ENCODE data around the gene PSMB11.

Gene PSMB11

DNA sequence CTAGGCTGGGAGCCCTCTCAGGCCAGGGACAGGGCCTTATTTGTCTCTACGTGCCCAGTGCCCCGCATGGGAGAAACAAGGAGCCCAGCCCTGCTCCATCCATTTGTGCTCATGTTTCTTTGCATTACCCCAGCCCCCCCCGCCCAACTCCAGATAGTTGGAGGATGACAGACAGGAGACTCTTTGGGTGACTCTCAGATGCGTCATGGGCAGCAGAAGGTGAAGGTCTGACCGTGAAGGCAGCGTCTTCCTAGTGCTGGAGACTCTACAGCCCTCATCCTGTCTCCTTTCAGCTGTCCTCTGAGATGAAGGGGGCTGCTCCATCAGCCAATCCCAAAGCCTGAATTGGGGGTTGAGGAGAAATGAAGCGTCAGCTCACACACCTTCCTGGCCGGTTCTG lies 283 bp upstream of the PSMB11 start:
- Histone ChIP-seq H3K27me3 (no peaks in the 10 kb centered on the region), H3K36me3 (no peaks in the 10 kb centered on the region), H3K27ac (no peak overlapping the region), H3K9me3 (no peaks in the 10 kb centered on the region), H3K4me1 (ENCODE audit: control insufficient read depth in 1 of 2, insufficient read depth in 1 of 2, low read depth in 1 of 2, low read length in 1 of 2) (no peaks in the 10 kb centered on the region), H3K4me3 (ENCODE audit: low read depth in 1 of 2, low read length in 1 of 2) (no peak overlapping the region)
- TF ChIP-seq, protein P1, sequence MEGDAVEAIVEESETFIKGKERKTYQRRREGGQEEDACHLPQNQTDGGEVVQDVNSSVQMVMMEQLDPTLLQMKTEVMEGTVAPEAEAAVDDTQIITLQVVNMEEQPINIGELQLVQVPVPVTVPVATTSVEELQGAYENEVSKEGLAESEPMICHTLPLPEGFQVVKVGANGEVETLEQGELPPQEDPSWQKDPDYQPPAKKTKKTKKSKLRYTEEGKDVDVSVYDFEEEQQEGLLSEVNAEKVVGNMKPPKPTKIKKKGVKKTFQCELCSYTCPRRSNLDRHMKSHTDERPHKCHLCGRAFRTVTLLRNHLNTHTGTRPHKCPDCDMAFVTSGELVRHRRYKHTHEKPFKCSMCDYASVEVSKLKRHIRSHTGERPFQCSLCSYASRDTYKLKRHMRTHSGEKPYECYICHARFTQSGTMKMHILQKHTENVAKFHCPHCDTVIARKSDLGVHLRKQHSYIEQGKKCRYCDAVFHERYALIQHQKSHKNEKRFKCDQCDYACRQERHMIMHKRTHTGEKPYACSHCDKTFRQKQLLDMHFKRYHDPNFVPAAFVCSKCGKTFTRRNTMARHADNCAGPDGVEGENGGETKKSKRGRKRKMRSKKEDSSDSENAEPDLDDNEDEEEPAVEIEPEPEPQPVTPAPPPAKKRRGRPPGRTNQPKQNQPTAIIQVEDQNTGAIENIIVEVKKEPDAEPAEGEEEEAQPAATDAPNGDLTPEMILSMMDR (IDR thresholded peaks at IDR 0.05) = no peak

DNA sequence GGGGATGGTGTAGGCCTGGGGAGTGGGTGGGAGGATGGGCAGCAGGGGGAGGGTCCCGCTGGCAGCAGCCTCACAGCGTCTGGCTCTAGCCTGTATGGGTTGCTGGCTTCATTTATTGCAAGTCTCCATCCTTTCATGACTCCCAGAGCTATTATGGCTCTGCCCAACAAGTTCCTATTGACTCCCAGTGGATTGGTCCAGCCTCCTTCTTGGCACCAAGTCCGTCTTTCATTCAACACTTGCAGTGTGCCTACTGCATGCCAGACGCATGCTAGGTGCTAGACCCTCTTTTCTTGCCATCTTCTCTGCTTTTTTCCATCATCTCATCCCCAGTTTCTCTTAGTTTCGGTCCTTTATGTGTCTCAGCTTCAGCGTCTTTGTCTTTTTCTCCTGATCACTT lies 1.1 kb downstream of the PSMB11 start:
- no peak overlapping the region for H3K4me3 ChIP-seq (ENCODE audit: low read depth in 1 of 2, low read length in 1 of 2)
- H3K36me3 ChIP-seq = no peaks in the 10 kb centered on the region

DNA sequence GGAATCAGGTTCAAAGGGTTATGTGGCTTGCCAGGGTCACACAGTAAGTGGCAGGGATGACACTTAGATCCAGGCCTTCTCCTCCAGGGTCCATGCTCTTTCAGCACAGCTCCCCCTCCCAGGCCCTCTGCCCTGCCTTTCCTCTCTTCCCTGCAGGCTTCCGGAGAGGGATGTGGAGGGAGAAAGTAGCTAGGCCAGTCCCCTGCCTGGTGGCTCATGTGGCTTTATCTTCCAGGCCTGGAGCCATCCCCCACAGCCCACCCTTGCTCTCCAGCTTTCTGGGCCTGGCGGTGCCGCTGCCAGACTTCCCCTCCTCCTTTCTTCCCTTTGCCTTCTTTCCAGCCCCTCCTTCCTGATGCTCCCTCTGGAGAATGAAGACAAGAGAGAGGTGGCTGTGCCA lies 1.7 kb downstream of the PSMB11 start:
- Histone ChIP-seq H3K27ac (no peak overlapping the region), H3K4me1 (ENCODE audit: control insufficient read depth in 1 of 2, insufficient read depth in 1 of 2, low read depth in 1 of 2, low read length in 1 of 2) (no peaks in the 10 kb centered on the region), H3K4me3 (ENCODE audit: low read depth in 1 of 2, low read length in 1 of 2) (no peak overlapping the region), H3K9me3 (no peaks in the 10 kb centered on the region), H3K36me3 (no peaks in the 10 kb centered on the region), H3K27me3 (peaks cover 6% of the 10 kb centered on the region)
- TF ChIP-seq, protein P1 (IDR thresholded peaks at IDR 0.05) = no peak

More for the DNA sequence above, 1.1 kb downstream of the PSMB11 start:
- no peaks in the 10 kb centered on the region for H3K4me1 ChIP-seq (ENCODE audit: control insufficient read depth in 1 of 2, insufficient read depth in 1 of 2, low read depth in 1 of 2, low read length in 1 of 2)
- H3K9me3 ChIP-seq = no peaks in the 10 kb centered on the region
- H3K27me3 ChIP-seq = peaks cover 6% of the 10 kb centered on the region
- TF ChIP-seq, protein P1 (IDR thresholded peaks at IDR 0.05) = no peak
- H3K27ac ChIP-seq = no peak overlapping the region

DNA sequence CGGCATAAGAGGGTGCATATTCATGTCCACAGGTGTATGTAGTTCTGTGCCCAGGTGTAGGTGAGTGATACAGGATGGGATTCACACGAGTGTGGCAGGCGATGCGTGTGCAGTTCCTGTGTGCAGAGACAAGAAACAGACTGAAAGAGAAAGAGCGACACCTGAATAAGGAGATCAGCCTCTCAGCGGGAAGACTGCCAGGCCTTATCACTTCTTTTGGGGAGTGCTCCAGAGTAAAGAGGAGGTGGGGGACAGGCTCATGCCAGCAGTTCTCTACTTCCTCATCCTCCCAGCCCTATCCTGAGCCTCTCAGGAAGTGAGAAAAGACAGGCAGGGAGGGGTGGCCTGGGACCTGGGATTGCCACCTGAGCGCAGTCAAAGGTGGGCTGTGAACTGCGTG lies 2.8 kb downstream of the PSMB11 start:
- TF ChIP-seq, protein P1 (IDR thresholded peaks at IDR 0.05) = no peak
- Histone ChIP-seq H3K27me3 (peaks cover 6% of the 10 kb centered on the region), H3K9me3 (no peaks in the 10 kb centered on the region), H3K4me1 (ENCODE audit: control insufficient read depth in 1 of 2, insufficient read depth in 1 of 2, low read depth in 1 of 2, low read length in 1 of 2) (no peaks in the 10 kb centered on the region), H3K27ac (no peak overlapping the region), H3K36me3 (no peaks in the 10 kb centered on the region), H3K4me3 (ENCODE audit: low read depth in 1 of 2, low read length in 1 of 2) (no peak overlapping the region)

DNA sequence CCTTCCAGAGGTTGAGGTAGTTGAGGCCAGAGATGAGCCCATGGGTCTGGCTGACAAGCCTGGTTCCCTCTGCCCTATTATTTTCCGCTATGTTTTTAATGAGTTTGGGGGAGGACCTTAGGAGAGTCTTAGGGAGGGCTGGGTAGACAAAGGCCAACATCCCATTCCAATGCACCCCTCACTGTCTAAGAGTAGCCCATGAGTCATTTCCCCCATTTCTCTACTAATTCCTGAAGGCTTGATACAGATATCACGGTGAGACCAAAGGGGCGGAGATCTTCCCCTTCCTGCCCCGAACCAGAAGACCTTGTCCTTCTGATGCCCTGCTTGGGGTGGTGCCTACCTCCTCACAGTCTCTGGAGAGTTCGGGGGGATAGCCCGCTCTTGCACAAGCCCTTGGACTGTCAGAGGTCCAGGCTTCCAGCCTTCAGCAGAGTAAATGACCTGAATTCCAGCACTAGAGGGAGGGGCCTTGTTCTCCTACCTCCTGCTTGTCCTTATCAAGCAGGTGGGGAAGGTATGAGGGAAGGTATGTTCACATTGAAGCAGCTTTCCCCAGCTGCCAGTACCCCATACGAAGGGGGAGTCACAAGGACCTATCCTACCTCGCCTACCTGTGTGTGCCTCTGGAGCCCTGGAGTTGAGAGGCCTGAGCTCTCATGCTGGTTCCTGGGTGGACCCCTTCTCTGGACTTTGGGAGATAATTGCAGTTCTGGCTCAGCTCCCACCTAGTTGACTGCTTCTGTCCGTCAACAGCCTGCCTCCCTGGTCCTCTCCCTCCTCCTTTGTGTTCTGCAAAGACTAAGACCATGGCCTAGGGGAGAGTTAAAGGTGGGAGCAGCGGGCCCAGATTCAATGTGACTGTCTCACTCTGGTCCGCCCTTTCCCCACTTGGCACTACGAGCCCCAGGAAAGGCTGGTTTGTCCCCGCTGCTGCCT lies 3.7 kb downstream of the PSMB11 start:
- Histone ChIP-seq H3K27me3 (peaks cover 6% of the 10 kb centered on the region), H3K36me3 (no peaks in the 10 kb centered on the region), H3K4me1 (ENCODE audit: control insufficient read depth in 1 of 2, insufficient read depth in 1 of 2, low read depth in 1 of 2, low read length in 1 of 2) (no peaks in the 10 kb centered on the region), H3K27ac (no peak overlapping the region), H3K9me3 (no peaks in the 10 kb centered on the region), H3K4me3 (ENCODE audit: low read depth in 1 of 2, low read length in 1 of 2) (no peak overlapping the region)
- TF ChIP-seq, protein P1 (IDR thresholded peaks at IDR 0.05) = no peak

All from neutrophil (primary cell).